ENCODE measurements around the gene ACTR6. TPM values are rescaled to one million over a fixed set of nuclear protein-coding genes. Genes with fewer than 3 reads are reported as not detected.

The ACTR6 gene
- 19.6 and 24.3 TPM in 2 replicates for total RNA-seq

GRCh38 chr12:100200463-100201181, at the start of gene ACTR6:
ACTR6 (plus strand) TSS chr12:100200815; CDS start chr12:100200852, 37 bp downstream.

GRCh38 chr12:100266835-100267602, 66.4 kb downstream of the ACTR6 start, which contains the start of the genes DEPDC4 and SCYL2:
DEPDC4 (minus strand) TSS chr12:100267079; CDS start chr12:100267076, 3 bp downstream.
SCYL2 (plus strand) TSS chr12:100267177; CDS start chr12:100282971, 15,794 bp downstream.

Other genes with a start within 250 kb of the ACTR6 start
- gene ANKS1B, start 215.9 kb upstream of the ACTR6 start, total RNA-seq, result 0.30 and 0.83 TPM in 2 replicates
- 31.2 and 42.0 TPM in 2 replicates for gene BLTP3B, start 57.9 kb upstream of the ACTR6 start, total RNA-seq
- gene DEPDC4, start 66.3 kb downstream of the ACTR6 start, total RNA-seq, result 0.59 and 0.65 TPM in 2 replicates
- 37.1 and 53.3 TPM in 2 replicates for gene SCYL2, start 66.4 kb downstream of the ACTR6 start, total RNA-seq
- not detected in 2 replicates for gene SLC17A8, start 156.3 kb downstream of the ACTR6 start, total RNA-seq

Data from smooth muscle cell of the umbilical artery (primary cell).